HG03045 (cell line): ENCODE measurements around the gene PRKCI.
"Not testable (repeated sequence)": the region's sequence is repeated elsewhere in the genome, so short reads cannot be mapped to it uniquely, and the experiment has no call there.

Experiments used
- ATAC-seq: cut with Tn5 transposase; IDR thresholded peaks from one replicate; pipeline ENCODE4 v1.9.1; 2021; ENCODE audit warnings: mild to moderate bottlenecking, moderate library complexity; ENCODE audit not compliant: unreplicated experiment

The PRKCI gene

GRCh38 chr3:170278627-170279026 lies 56.4 kb downstream of the PRKCI start:
- ATAC-seq: no peak

- ATAC-seq: no peak
Measured at GRCh38 chr3:170290194-170290593, 68.0 kb downstream of the PRKCI start.

- ATAC-seq: no peak
Measured at GRCh38 chr3:170295586-170295985, 73.4 kb downstream of the PRKCI start.

- no peak for ATAC-seq
Measured at GRCh38 chr3:170296703-170297102, 74.5 kb downstream of the PRKCI start.

- no peak for ATAC-seq
Measured at GRCh38 chr3:170301405-170301804, 79.2 kb downstream of the PRKCI start.

- no peak for ATAC-seq
Measured at GRCh38 chr3:170302008-170302407, 79.8 kb downstream of the PRKCI start.

GRCh38 chr3:170306015-170306414 lies 83.8 kb downstream of the PRKCI start:
- no peak for ATAC-seq

- ATAC-seq: no peak
Measured at GRCh38 chr3:170307671-170308405, 85.6 kb downstream of the PRKCI start.

- no peak for ATAC-seq
Measured at GRCh38 chr3:170309046-170309445, 86.8 kb downstream of the PRKCI start.

GRCh38 chr3:170317954-170318353 lies 95.7 kb downstream of the PRKCI start:
- ATAC-seq: no peak

- ATAC-seq: no peak
Measured at GRCh38 chr3:170320461-170321121, 98.4 kb downstream of the PRKCI start.

GRCh38 chr3:170321321-170322034 lies 99.3 kb downstream of the PRKCI start:
- ATAC-seq: no peak

GRCh38 chr3:170322566-170323269 lies 100.5 kb downstream of the PRKCI start:
- ATAC-seq: no peak

GRCh38 chr3:170323331-170323730 lies 101.1 kb downstream of the PRKCI start:
- ATAC-seq: no peak

- ATAC-seq: no peak
Measured at GRCh38 chr3:170324962-170325361, 102.7 kb downstream of the PRKCI start.

- ATAC-seq: no peak
Measured at GRCh38 chr3:170327040-170327808, 105.0 kb downstream of the PRKCI start.

GRCh38 chr3:170327868-170328548 lies 105.8 kb downstream of the PRKCI start:
- not testable (repeated sequence) for ATAC-seq

- ATAC-seq: no peak
Measured at GRCh38 chr3:170330366-170330765, 108.1 kb downstream of the PRKCI start.

- ATAC-seq: no peak
Measured at GRCh38 chr3:170331143-170331542, 108.9 kb downstream of the PRKCI start.

GRCh38 chr3:170337420-170337819 lies 115.2 kb downstream of the PRKCI start:
- no peak for ATAC-seq
